Ramos (cell line): ENCODE measurements around the gene CEP135.
"Not testable (repeated sequence)": the region's sequence is repeated elsewhere in the genome, so short reads cannot be mapped to it uniquely, and the experiment has no call there.

Experiments used
- in situ Hi-C: fragments of 300-500 bp; cut with MboI; formaldehyde crosslinking; loops from one replicate; pipeline ENCODE4 v1.14.3; 2022; ENCODE audit warnings: low sequenced_read_pairs; ENCODE audit not compliant: unreplicated experiment

Gene CEP135

DNA sequence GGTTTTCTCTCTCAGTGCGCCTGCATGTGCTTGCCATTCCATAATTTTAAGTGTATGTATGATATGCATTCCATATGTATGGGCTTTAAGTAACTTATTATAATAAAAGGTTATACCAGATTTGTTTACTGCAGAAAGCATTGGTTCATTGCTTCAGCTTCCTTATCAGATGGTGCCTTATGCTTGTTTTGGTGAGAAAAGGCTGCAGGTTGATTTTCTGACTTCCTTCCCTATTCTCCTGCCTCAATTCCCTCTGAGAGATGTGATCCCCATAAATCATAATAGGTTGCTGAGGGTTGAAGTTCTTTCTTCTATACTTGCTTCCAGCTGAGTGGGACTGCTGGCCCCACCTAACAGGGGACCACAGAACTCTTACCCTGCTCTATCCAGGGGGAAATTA, 10.3 kb upstream of the CEP135 start:
- in situ Hi-C loops = no loop called here

DNA sequence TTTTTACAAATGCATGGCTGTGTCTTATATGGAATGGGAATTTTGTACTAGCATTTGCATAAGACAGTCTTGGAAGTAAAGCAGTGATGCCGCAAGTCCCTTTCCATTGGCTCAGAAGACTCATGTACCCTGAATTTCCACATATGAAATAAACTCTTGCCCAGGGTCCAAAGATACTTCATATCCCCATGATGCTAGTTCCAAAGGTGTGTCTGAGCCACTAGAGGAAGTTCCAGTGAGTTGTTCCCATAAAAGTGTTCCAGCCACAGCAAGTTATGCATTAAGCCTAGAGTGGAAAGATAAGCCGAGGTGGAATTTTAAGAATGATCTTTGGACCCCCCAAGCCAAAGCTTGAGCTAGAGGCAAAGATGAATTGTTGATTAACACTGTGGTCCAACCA, 9.3 kb upstream of the CEP135 start:
- in situ Hi-C loops = no loop called here

DNA sequence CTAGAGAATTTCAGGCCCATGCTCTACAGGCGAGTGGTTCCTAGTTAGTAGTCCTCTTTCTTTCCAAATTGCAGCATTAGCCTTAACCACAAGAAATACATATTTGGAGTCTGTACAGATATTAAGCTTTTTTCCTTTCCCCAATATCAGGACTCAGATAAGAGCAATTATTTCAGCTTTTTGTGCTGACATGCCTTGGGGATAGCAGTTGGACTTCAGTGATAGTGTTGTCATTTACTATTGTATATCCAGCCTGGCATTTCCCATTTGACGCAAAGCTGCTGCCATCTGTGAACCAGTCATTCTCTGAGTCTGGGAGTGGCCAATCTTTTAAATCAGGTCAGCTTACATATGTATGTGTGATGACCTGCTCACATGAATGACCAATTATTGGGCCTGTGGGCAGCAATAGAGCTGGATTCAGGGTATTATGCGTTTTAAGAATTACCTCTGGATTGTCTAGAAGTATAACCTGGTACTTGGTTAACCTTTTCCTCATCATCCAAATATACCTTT, 6.8 kb upstream of the CEP135 start:
- in situ Hi-C loops = no loop called here

DNA sequence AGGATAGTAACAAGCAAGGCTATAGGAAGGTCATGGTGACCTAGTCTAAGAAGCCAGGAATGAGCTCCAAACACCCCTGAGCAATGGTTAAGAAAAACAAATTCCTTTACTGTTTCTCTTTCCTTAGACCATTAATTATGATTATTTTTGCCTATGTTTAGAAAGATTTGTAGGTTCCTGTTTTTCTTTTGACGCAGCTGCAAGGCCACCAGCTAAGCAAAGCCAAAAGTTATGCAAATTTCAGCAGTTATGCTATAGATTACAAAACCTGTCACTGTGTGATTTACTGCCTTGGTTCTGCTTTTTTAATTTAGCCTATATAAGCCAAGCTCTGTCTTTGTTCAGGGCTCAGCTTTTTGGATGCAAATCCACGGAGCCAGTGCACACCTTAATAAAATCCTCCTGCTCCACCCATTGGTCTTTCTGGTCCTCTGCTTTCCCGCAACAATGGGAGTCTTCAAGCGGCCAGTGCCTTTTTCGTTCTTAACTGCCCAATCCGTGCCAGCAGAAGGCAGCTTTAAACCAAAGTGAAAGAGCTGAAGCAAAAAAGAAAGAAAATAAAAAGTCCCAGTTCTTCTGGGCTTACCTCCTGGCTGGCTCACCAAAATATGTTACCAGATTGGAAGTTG, 1.4 kb upstream of the CEP135 start:
- in situ Hi-C loops = no loop called here

DNA sequence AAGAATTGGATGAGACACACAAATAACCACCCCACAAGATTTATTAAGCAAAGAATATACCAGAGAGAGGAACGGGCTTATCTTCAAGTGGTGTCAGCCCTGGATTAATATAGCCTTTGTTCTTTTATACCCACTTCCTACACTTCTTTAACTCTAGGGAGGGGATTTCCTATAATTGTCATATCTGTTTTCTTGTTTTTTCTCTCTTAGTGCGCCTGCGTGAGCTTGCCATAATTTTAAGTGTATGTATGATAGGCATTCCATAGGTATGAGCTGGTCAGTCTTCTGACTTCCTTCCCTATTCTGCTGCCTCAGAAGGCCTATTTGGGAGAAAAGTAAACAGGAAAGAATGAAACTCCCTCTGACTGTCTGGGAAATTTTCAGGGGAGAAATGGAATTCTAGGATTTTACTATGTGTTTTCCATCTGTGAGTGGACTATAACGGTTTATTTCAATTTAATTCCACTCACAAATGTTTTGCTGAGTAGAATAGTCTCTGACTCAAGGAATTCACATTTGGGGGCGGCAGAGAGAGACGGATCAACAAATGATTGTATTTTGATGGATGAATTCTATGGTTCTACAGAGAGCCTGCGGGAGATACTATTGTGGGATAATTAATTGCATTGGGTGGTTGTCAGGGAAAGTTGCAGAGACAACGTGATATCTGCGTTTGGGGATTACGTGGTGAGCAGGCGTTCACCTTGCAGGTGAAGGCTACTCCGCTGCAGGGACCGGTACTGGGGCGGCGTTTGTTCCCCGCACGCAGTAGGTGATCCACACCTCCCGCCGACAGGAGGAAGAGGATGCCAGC, 626 bp upstream of the CEP135 start:
- in situ Hi-C loops = no loop called here

DNA sequence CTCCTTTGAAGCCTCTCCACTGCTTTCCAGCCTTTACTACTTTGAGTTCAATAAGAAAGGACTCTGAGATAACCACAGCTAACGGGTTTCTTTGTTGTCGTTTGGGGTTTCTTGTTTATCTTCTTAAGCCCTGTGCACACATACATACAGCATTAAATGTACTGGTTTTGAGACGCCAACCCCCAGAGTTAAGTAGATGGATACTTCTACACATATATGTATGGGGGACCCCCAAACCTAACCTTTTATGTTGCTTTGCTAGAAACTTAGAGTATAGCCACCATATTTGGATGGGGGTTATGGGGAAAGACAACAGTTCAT, 697 bp downstream of the CEP135 start:
- in situ Hi-C loops = no loop called here

DNA sequence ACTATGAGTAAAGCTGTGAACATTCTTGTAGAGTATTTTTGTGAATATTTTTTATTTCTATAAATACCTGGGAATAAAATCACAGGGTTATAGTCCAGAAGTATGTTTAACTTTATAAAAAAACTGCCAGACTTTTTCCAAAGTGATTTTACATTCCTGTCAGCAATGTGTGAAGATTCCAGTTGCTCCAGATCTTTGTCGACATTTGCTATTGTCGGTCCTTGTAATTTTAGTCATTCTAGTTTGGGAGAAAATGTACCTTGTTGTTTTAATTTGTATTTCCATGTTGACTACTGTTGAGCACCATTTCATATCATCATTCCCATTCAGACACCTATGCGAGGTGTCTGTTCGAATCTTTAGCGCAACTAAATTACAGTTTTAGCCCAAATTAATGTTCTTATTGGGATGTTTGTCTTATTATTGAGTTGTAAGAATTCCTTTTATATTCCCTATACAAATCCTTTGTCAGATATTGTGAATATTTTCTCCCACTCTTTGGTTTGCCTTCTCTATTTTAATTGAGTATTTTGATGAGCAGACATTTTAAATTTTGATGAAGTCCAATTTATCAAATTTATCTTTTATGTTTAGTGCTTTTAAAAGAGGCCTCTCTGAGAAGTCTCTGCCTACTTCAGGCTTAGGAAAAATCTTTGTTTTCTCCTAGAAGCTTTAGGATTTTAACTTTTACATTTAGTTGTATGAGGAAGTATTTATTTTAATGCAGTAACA, 2.6 kb downstream of the CEP135 start:
- in situ Hi-C loops = no loop called here

DNA sequence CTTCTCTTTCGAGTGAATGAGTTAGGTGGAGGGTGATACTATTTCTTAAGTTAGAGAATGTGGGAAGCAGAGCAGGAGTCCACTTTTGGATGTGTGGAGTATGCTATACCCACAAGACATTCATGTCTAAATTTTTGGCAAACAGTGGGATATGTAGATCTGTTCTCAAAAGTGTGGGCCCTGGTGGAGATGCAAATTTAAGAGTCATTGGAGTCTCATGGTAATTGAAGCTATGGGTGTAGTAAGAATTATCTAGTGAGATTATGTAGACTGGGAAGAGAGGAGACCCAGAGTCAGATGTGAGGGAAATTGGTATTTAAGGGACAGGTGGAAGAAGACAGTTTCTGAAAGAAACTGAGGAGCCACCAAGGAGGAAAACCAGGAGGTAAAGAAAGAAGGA, 7.0 kb downstream of the CEP135 start:
- in situ Hi-C loops = no loop called here

DNA sequence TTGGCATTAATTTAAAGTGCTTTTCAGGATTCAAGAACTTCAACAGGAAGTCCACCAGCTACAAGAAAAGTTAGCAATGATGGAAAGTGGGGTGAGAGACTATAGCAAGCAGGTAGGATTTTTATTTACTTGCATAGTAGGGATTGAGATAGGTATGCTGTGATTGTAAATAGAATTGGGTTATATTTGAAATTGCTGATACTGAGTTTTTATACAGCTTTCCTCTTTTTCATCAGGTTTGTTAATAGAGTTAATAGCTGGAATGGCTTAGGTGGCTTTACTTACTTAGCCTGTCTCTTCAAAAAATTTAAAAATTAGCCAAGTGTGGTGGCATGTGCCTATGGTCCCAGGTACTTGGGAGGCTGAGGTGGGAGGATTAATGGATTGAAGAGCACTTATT, 10.9 kb downstream of the CEP135 start:
- in situ Hi-C loops = no loop called here

DNA sequence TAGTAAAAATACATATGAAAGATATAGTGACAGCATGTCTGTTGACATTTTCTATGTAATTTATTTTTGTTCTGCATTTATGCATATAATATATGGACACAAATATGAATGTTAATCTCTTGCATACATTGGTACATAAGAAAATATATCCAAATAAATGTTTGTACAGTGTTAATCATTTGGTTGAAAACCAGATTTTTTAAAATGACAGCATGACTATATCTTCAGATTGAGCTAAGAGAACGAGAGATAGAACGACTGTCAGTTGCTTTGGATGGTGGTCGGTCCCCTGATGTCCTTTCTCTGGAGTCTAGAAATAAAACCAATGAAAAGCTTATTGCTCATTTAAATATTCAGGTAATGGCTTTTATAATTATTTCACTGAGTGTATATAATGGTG, 15.3 kb downstream of the CEP135 start:
- in situ Hi-C loops = no loop called here

DNA sequence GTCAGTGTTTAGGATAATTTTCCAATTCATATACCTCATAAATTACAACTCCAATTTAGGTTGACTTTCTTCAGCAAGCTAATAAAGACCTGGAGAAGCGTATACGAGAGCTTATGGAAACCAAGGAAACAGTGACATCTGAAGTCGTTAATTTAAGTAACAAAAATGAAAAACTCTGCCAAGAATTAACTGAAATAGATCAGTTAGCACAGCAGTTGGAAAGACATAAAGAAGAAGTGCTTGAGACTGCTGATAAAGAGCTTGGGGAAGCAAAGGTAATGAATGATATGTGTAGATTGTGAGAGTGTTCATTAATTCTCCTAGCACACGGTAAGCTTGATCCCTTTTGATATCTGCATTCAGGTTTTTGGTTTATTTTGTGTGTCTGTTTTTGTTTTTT, 16.8 kb downstream of the CEP135 start:
- in situ Hi-C loops = no loop called here

DNA sequence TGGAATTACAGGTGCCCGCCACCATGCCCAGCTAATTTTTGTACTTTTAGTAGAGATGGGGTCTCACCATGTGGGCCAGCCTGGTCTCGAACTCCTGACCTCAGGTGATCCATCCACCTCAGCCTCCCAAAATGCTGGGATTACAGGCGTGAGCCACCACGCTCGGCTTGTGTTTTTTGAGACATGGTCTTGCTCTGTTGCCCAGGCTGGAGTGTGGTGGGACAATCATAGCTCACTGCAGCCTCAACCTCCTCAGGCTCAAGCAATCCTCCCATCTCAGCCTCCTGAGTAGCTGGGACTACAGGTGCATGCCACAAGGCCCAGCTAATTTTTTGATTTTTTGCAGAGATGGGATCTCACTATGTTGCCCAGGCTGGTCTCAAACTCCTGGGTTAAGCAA, 17.6 kb downstream of the CEP135 start:
- in situ Hi-C loops = not testable (repeated sequence)

DNA sequence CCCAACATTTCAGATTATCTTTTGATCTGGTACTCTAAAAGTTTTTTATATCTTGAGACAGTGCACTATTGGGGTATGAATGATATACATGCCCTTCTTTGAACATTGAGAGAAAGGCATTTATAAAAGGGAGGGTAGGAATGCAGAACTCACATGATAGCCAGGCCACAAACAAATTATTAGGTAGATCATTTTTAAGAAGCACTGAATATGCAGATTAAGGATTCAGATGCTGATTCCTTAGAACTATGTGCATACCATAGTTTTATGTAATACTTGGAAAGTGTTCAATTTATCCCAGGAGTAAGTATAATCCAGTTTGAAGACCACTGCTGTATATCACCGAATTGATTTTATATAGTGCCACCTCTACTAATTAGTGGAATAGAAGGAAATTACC, 18.6 kb downstream of the CEP135 start:
- in situ Hi-C loops = no loop called here

DNA sequence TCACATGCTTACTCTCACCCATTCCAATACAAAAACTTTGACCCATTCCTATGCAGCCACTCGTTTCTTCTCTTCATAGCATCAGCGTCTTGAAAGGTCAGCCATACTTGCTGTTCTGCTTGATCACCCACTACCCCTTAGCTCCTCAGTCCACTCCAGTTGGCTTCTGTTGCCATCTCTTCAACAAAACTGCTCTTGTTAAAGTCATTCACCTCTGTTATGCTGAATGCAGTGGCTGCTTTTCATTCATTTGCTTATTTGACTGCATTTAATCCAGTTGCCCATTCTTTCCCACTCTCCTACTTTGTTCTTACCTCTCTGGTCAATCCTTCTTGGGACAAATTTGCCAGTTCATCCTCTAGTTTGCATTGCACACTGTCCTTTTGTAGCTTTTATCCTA, 24.9 kb downstream of the CEP135 start:
- in situ Hi-C loops = no loop called here

DNA sequence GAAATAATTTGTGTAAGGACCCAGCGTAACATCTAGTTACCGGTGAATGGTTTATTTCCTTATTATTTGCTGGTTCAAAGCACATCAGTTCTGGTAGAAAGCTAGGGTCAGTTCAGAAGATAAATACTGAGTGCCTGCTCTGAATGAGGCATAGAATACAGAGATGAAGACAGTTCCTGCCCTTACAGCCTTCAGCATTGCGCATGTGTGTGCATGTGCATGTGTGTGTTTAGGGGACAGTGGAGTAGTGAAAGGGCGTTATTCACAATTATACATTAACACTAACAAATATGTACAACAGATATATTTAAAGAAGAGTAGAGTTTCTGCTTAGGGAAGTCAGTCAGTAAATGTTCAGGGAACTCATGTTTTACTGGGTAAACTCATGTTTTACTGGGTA, 29.1 kb downstream of the CEP135 start:
- in situ Hi-C loops = no loop called here

DNA sequence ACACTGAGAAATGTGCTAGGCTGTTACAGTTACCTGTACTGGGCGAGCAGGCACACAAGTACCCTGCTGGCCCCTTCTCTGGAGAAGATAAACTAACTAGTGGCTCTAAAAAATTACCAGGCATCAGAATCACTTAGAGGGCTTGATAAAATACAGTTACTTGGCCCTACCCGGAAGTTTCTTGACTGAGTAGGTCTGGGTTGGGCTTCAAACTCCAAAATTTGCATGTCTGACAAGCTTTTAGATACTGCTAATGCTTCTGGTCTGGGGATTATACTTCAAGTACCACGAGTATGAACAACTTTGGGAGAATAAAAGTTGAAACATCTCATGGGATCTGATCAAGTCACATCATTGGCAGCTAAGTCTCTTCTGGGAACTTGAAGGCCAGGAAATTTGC, 30.8 kb downstream of the CEP135 start:
- in situ Hi-C loops = no loop called here

DNA sequence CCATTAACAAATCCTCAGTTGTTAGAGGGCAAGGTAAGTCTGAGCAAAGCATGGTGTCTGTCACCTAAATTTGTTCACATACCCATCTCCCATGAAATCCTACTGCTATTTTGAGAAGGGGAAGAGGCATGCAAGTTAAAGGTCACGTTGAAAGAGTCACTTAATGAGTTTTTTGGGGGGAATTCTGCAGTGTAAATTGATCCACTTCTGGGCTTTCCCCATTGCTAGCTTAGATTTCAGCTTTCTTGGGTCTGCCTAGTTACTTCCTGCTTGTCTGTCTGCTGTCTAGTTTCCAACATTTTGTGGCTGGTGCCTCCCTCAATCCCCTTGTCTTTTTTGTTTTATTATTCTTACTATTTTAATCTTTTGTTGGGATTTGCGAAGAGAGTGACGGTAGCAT, 32.0 kb downstream of the CEP135 start:
- in situ Hi-C loops = no loop called here

DNA sequence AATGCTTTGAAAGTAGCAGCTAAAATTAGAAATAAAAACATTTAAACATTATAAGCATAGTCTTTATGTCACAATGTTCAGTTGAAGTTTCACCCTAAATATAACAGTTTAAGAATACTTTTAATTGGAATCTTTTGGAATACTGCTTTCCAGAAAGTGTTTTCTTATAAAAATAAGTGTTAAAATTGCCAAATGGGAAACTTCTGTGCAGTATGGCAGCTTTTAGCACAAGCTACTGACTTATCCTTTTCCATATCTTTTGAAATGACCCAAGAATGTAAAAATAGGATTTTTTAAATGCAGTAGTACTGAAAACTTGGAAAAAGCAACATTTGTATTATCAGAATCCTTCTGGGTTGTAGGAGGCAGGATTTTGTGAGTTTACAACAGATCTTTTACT, 34.2 kb downstream of the CEP135 start:
- in situ Hi-C loops = no loop called here

DNA sequence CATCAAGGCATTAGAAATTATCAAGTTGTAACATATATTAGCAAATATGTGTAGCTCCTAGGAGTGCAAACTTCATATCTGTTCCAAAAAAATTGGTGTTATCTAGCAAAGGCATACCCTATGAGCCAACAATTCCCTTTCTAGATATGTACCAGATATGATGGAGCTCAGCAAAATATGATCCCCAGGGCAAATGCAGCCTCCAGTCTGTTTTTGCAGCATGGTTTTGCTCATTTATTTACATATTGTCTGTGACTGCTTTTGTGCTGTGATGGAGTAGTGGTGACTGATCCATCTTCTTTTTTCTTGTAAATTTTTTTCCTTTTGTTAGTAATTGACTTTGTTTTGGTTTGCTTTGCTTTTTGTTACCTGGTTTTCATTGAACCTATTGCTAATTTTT, 41.0 kb downstream of the CEP135 start:
- in situ Hi-C loops = no loop called here

DNA sequence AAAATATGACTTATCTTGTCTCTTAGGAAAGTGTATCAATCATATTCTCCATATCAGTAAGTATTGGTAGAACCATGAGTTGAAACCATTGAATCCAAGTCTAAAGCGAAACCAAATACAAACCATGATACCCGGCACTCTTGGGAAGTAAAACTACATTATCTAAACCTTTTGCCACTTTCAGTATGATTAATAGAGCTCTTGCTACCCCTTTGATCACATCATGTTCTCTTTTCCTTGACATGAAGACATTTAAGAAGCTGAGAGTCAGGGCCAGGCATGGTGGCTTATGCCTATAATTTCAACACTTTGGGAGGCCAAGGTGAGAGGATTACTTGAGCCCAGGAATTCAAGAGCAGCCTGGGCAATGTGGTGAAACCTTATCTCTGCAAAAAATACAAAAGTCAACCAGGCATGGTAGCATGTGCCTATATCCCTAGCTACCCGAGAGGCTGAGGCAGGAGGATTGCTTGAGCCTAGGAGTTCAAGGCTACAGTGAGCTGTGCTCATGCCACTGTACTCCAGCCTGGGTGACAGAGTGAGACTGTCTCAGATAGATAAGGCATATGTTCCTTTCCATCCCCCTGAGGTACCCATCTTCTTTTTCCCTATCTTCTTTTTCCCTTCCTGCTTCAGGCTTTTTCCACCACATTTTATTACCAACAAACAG, 45.4 kb downstream of the CEP135 start:
- in situ Hi-C loops = no loop called here

DNA sequence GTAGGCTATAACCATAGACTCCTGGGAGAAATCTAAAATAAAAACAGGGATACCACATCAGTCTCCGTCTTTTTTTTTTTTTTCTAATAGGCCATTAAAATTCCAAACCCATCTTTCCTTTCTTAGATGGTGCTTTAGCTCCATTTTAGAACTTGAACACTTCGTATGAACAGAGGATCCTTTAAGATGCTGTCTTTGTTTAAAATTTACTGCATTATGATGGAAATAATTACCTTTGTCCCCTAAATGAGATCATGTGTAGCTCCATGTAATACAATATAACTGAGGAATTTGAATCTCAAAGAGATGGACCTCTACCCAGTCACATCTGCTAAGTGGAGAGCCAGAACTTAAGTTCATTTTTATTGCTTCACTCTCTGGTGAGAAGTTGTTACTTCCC, 47.9 kb downstream of the CEP135 start:
- in situ Hi-C loops = no loop called here
